WERI-Rb-1 (cell line): ENCODE results near the gene ADCY5.
A peak's percentile ranks its signal among the peaks of the same experiment; 100 is the strongest.

Experiments used
- DNase-seq: peaks from one replicate; pipeline ENCODE4 v3.0.0-alpha.2; 2020
- H3K27ac ChIP-seq: fragments of 250-450 bp; sonication (Bioruptor Pico); 2 replicates; pipeline ENCODE4 v1.5.1; 2020; ENCODE audit warnings: mild to moderate bottlenecking, moderate library complexity
- H3K27me3 ChIP-seq: fragments of 250-450 bp; sonication (Bioruptor Pico); 2 replicates; pipeline ENCODE4 v1.5.1; 2021; ENCODE audit warnings: mild to moderate bottlenecking, low read depth, moderate library complexity; ENCODE audit not compliant: insufficient read depth, severe bottlenecking
- H3K36me3 ChIP-seq: fragments of 250-450 bp; sonication (Bioruptor Pico); 2 replicates; pipeline ENCODE4 v1.5.1; 2020; ENCODE audit warnings: mild to moderate bottlenecking, moderate library complexity
- H3K4me3 ChIP-seq: 2 replicates; pipeline ENCODE4 v1.5.1; 2011; ENCODE audit warnings: low read depth, mild to moderate bottlenecking, control low read depth, low read length
- H3K9me3 ChIP-seq: fragments of 250-450 bp; sonication (Bioruptor Pico); 2 replicates; pipeline ENCODE4 v1.5.1; 2021; ENCODE audit warnings: mild to moderate bottlenecking, moderate library complexity; ENCODE audit not compliant: severe bottlenecking
- CTCF ChIP-seq: IDR thresholded peaks from 2 replicates; pipeline ENCODE4 v1.5.1; 2011; ENCODE audit warnings: low read depth, mild to moderate bottlenecking, control low read depth, inconsistent platforms, low read length

Gene ADCY5

GRCh38 chr3:123344907-123345594 lies 103.8 kb downstream of the ADCY5 start:
- DNase-seq: peak; percentile 6
- Histone ChIP-seq H3K27ac (peak overlapping the region; percentile 42; the same call in 1 of the 2 replicates), H3K27me3 (no peaks in the 10 kb centered on the region), H3K4me3 (no peak overlapping the region), H3K36me3 (no peaks in the 10 kb centered on the region), H3K9me3 (no peaks in the 10 kb centered on the region)
- no peak for TF ChIP-seq CTCF

- Histone ChIP-seq H3K9me3 (no peaks in the 10 kb centered on the region), H3K27me3 (no peaks in the 10 kb centered on the region), H3K36me3 (no peaks in the 10 kb centered on the region), H3K4me3 (no peak overlapping the region), H3K27ac (no peak overlapping the region)
- DNase-seq: peak; percentile 4
- TF ChIP-seq CTCF: no peak
These were observed 104.5 kb downstream of the ADCY5 start for GRCh38 chr3:123344175-123344906.

- Histone ChIP-seq H3K27ac (no peak overlapping the region), H3K27me3 (no peaks in the 10 kb centered on the region), H3K9me3 (no peaks in the 10 kb centered on the region), H3K4me3 (no peak overlapping the region), H3K36me3 (no peaks in the 10 kb centered on the region)
- no peak for TF ChIP-seq CTCF
- no peak for DNase-seq
These were observed 105.4 kb downstream of the ADCY5 start for GRCh38 chr3:123343296-123344174.

- H3K9me3 ChIP-seq: no peaks in the 10 kb centered on the region
- no peak overlapping the region for H3K4me3 ChIP-seq
- no peaks in the 10 kb centered on the region for H3K36me3 ChIP-seq
- H3K27ac ChIP-seq: no peak overlapping the region
- H3K27me3 ChIP-seq: no peaks in the 10 kb centered on the region
- no peak for TF ChIP-seq CTCF
- no peak for DNase-seq
These were observed 106.2 kb downstream of the ADCY5 start for GRCh38 chr3:123342631-123343080.

GRCh38 chr3:123341871-123342630 lies 106.8 kb downstream of the ADCY5 start:
- no peak overlapping the region for H3K27ac ChIP-seq
- no peaks in the 10 kb centered on the region for H3K36me3 ChIP-seq
- H3K27me3 ChIP-seq: no peaks in the 10 kb centered on the region
- TF ChIP-seq CTCF: peak; percentile 23; the same call in 1 of the 2 replicates
- peak; percentile 16 for DNase-seq
- no peak overlapping the region for H3K4me3 ChIP-seq
- H3K9me3 ChIP-seq: no peaks in the 10 kb centered on the region
